ENCODE measurements around the gene TAF10. TPM values are rescaled to one million over a fixed set of nuclear protein-coding genes. Genes with fewer than 3 reads are reported as not detected.
A peak's percentile ranks its signal among the peaks of the same experiment; 100 is the strongest.

The TAF10 gene
- total RNA-seq, 2 donors from 2014 or later: 115 to 215 TPM

- ATAC-seq (no peak), DNase-seq (peak in 1 of 4 donors; percentile 11)
- 85 to 90% methylated on average over 9 to 16 of the region's 16 CpGs for WGBS, 2 donors
- intact Hi-C loops (cut with DNase I): no loop called here
- H3K4me1 ChIP-seq: peaks cover 60% of the 10 kb centered on the region
- H3K4me3 ChIP-seq: no peak overlapping the region
- H3K27ac ChIP-seq: peak overlapping the region in 3 of 4 donors; percentile 41 to 76 (median 69)
- TF ChIP-seq POLR2A (IDR thresholded peaks at IDR 0.05): no peak
- TF ChIP-seq CTCF (IDR thresholded peaks at IDR 0.05): no peak
- H3K9me3 ChIP-seq: no peaks in the 10 kb centered on the region
- H3K27me3 ChIP-seq: no peaks in the 10 kb centered on the region
- no peaks in the 10 kb centered on the region for H3K36me3 ChIP-seq (replicated peaks in 1 of 2; ENCODE audit: insufficient read depth in 1 of 2, low read depth in 2 of 2)
Observed at GRCh38 chr11:6633422-6634408, 21.7 kb upstream of the TAF10 start.

- peaks cover 47% of the 10 kb centered on the region for H3K4me1 ChIP-seq
- no peaks in the 10 kb centered on the region for H3K27me3 ChIP-seq
- no peaks in the 10 kb centered on the region for H3K9me3 ChIP-seq
- peak in 1 of 4 donors; percentile 11 for DNase-seq
- intact Hi-C loops (cut with DNase I): no loop called here
- WGBS, 2 donors: 93 to 97% methylated on average over 17 to 28 of the region's 29 CpGs
- no peak overlapping the region for H3K4me3 ChIP-seq
- no peak overlapping the region for H3K27ac ChIP-seq
- no peaks in the 10 kb centered on the region for H3K36me3 ChIP-seq (replicated peaks in 1 of 2; ENCODE audit: insufficient read depth in 1 of 2, low read depth in 2 of 2)
- ATAC-seq: no peak
- TF ChIP-seq CTCF (IDR thresholded peaks at IDR 0.05) (no peak), POLR2A (IDR thresholded peaks at IDR 0.05) (no peak)
Observed at GRCh38 chr11:6632116-6633073, 20.4 kb upstream of the TAF10 start.

GRCh38 chr11:6631361-6631890 lies 19.4 kb upstream of the TAF10 start:
- TF ChIP-seq CTCF (IDR thresholded peaks at IDR 0.05) (no peak), POLR2A (IDR thresholded peaks at IDR 0.05) (no peak)
- no peaks in the 10 kb centered on the region for H3K36me3 ChIP-seq (replicated peaks in 1 of 2; ENCODE audit: insufficient read depth in 1 of 2, low read depth in 2 of 2)
- ATAC-seq: no peak
- no peak for DNase-seq
- no peak overlapping the region for H3K4me3 ChIP-seq
- no peak overlapping the region for H3K27ac ChIP-seq
- intact Hi-C loops (cut with DNase I): no loop called here
- H3K4me1 ChIP-seq: peaks cover 44% of the 10 kb centered on the region
- H3K9me3 ChIP-seq: no peaks in the 10 kb centered on the region
- 87 to 91% methylated on average over 11 of the region's 11 CpGs for WGBS, 2 donors
- no peaks in the 10 kb centered on the region for H3K27me3 ChIP-seq

GRCh38 chr11:6630632-6631291 lies 18.7 kb upstream of the TAF10 start:
- Histone ChIP-seq H3K4me3 (peak overlapping the region; percentile 8 to 9), H3K4me1 (peaks cover 42% of the 10 kb centered on the region), H3K27ac (no peak overlapping the region), H3K36me3 (replicated peaks in 1 of 2; ENCODE audit: insufficient read depth in 1 of 2, low read depth in 2 of 2) (no peaks in the 10 kb centered on the region), H3K9me3 (no peaks in the 10 kb centered on the region), H3K27me3 (no peaks in the 10 kb centered on the region)
- TF ChIP-seq POLR2A (IDR thresholded peaks at IDR 0.05) (no peak), CTCF (IDR thresholded peaks at IDR 0.05) (no peak)
- WGBS, 2 donors: 30 to 54% methylated on average over 14 to 27 of the region's 28 CpGs
- ATAC-seq (no peak), DNase-seq (no peak)
- intact Hi-C loops (cut with DNase I): no loop called here
